ENCODE results near the gene IL23R. TPM values are rescaled to one million over a fixed set of nuclear protein-coding genes. Genes with fewer than 3 reads are reported as not detected.

Gene IL23R
- total RNA-seq, 4 donors from 2014 or later: not detected

GRCh38 chr1:67257173-67257535 lies 90.9 kb downstream of the IL23R start:
- Histone ChIP-seq H3K36me3 (no peaks in the 10 kb centered on the region), H3K4me3 (replicated peaks in 1 of 3) (no peak overlapping the region), H3K9me3 (no peaks in the 10 kb centered on the region), H3K27me3 (no peaks in the 10 kb centered on the region), H3K27ac (no peak overlapping the region), H3K4me1 (no peaks in the 10 kb centered on the region)
- no peak for TF ChIP-seq POLR2A (IDR thresholded peaks at IDR 0.05)
- no peak for TF ChIP-seq CTCF (IDR thresholded peaks at IDR 0.05)
- 60 to 63% methylated on average over 5 of the region's 5 CpGs for WGBS, 2 donors
- intact Hi-C loops (cut with DNase I): no loop called here
- no peak for DNase-seq

- Histone ChIP-seq H3K27ac (no peak overlapping the region), H3K9me3 (no peaks in the 10 kb centered on the region), H3K36me3 (no peaks in the 10 kb centered on the region), H3K27me3 (no peaks in the 10 kb centered on the region), H3K4me3 (replicated peaks in 1 of 3) (no peak overlapping the region), H3K4me1 (no peaks in the 10 kb centered on the region)
- 56 to 58% methylated on average over 4 of the region's 4 CpGs for WGBS, 2 donors
- TF ChIP-seq CTCF (IDR thresholded peaks at IDR 0.05) (no peak), POLR2A (IDR thresholded peaks at IDR 0.05) (no peak)
- no peak for DNase-seq
- intact Hi-C loops (cut with DNase I): no loop called here
Observed at GRCh38 chr1:67261680-67262079, 95.4 kb downstream of the IL23R start.

GRCh38 chr1:67262735-67263134 lies 96.5 kb downstream of the IL23R start:
- no peak for DNase-seq
- intact Hi-C loops (cut with DNase I): no loop called here
- H3K36me3 ChIP-seq: no peaks in the 10 kb centered on the region
- TF ChIP-seq CTCF (IDR thresholded peaks at IDR 0.05): no peak
- no peak for TF ChIP-seq POLR2A (IDR thresholded peaks at IDR 0.05)
- no peaks in the 10 kb centered on the region for H3K27me3 ChIP-seq
- no peaks in the 10 kb centered on the region for H3K4me1 ChIP-seq
- WGBS, 2 donors: 83 to 89% methylated on average over 5 of the region's 5 CpGs
- no peak overlapping the region for H3K4me3 ChIP-seq (replicated peaks in 1 of 3)
- H3K27ac ChIP-seq: no peak overlapping the region
- no peaks in the 10 kb centered on the region for H3K9me3 ChIP-seq

- Histone ChIP-seq H3K4me1 (no peaks in the 10 kb centered on the region), H3K9me3 (no peaks in the 10 kb centered on the region), H3K27ac (no peak overlapping the region), H3K27me3 (no peaks in the 10 kb centered on the region), H3K4me3 (replicated peaks in 1 of 3) (no peak overlapping the region), H3K36me3 (no peaks in the 10 kb centered on the region)
- no peak for DNase-seq
- intact Hi-C loops (cut with DNase I): no loop called here
- no peak for TF ChIP-seq POLR2A (IDR thresholded peaks at IDR 0.05)
- TF ChIP-seq CTCF (IDR thresholded peaks at IDR 0.05): no peak
Observed at GRCh38 chr1:67264152-67264551, 97.9 kb downstream of the IL23R start.

GRCh38 chr1:67264899-67265298 lies 98.6 kb downstream of the IL23R start:
- H3K9me3 ChIP-seq: no peaks in the 10 kb centered on the region
- H3K4me1 ChIP-seq: no peaks in the 10 kb centered on the region
- intact Hi-C loops (cut with DNase I): no loop called here
- H3K4me3 ChIP-seq (replicated peaks in 1 of 3): no peak overlapping the region
- H3K36me3 ChIP-seq: no peaks in the 10 kb centered on the region
- H3K27ac ChIP-seq: no peak overlapping the region
- no peak for TF ChIP-seq CTCF (IDR thresholded peaks at IDR 0.05)
- TF ChIP-seq POLR2A (IDR thresholded peaks at IDR 0.05): no peak
- no peaks in the 10 kb centered on the region for H3K27me3 ChIP-seq
- WGBS, 2 donors: 70 to 75% methylated on average over 3 of the region's 3 CpGs
- no peak for DNase-seq
